ENCODE results near the gene PCYOX1L.

DNA sequence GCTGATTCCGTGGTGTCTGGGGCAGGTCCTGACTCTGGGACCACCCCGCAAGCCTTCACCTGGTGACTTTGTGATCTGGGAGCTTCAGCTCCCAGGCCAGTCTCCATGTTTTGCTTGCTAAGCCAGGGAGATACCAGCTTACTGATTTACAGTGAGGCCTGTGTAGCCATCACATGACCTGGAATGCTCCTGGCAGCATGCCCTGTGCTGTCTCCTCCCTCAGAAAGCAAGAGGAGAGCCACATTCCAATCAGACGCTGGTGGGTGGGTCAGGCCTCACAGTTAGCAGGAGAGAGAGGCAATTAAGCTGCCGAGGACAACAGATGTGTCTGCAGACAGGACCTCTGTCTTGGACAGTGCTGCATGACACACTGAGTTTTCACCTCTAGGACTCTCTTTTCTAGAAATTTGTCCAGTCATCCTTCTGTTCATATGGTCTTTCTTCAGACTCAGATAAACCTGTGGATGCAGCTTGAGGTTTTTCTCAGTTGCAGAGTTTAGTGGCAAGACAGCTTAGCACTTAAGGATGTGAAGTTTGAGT lies 37.0 kb upstream of the PCYOX1L start:
- TF ChIP-seq CTCF (IDR thresholded peaks at IDR 0.05) (no peak), ZNF302 (CRISPR knock-in tag; IDR thresholded peaks at IDR 0.05) (no peak), CHD2 (IDR thresholded peaks at IDR 0.05; ENCODE audit: low read length, partially characterized antibody) (no peak), POLR2A (IDR thresholded peaks at IDR 0.05; ENCODE audit: low read length) (no peak), TFCP2L1 (CRISPR knock-in tag; IDR thresholded peaks at IDR 0.05) (no peak), RFX5 (IDR thresholded peaks at IDR 0.05) (no peak), RNF2 (IDR thresholded peaks at IDR 0.05; ENCODE audit: borderline replicate concordance, low read depth) (no peak), MAX (IDR thresholded peaks at IDR 0.05) (peak; percentile 47; the same call in 1 of the 2 replicates), BHLHE40 (IDR thresholded peaks at IDR 0.05; ENCODE audit: low read depth, low read length) (no peak), EHMT2 (IDR thresholded peaks at IDR 0.05; ENCODE audit: low read depth) (no peak), USF2 (IDR thresholded peaks at IDR 0.05) (peak; percentile 82), NR3C1 (IDR thresholded peaks at IDR 0.05) (no peak), MAZ (IDR thresholded peaks at IDR 0.05; ENCODE audit: borderline replicate concordance, low read depth, low read length) (no peak)
- TF ChIP-seq, protein P1, sequence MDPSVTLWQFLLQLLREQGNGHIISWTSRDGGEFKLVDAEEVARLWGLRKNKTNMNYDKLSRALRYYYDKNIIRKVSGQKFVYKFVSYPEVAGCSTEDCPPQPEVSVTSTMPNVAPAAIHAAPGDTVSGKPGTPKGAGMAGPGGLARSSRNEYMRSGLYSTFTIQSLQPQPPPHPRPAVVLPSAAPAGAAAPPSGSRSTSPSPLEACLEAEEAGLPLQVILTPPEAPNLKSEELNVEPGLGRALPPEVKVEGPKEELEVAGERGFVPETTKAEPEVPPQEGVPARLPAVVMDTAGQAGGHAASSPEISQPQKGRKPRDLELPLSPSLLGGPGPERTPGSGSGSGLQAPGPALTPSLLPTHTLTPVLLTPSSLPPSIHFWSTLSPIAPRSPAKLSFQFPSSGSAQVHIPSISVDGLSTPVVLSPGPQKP (IDR thresholded peaks at IDR 0.05; ENCODE audit: low read depth, low read length), result no peak
